Adrenal gland (tissue), 5 donors: ENCODE data around the gene RPTOR.

Source experiments
- POLR2A ChIP-seq, 2 donors: fragments of 450-650 bp; IDR thresholded peaks; one replicate each; pipeline ENCODE4 v1.6.1; 2017; ENCODE audit warnings: antibody characterized with exemption in 2 of 2, mild to moderate bottlenecking in 2 of 2, moderate library complexity in 1 of 2
- TF ChIP-seq, protein P1 (sequence below), 6 experiments: fragments of 450-650 bp in 4 of 6; fragments of 200-600 bp in 2 of 6; sonication (generic) in 1 of 6; IDR thresholded peaks; 1 replicate in 5 of 6; 2 replicates in 1 of 6; pipeline versions ENCODE4 v1.5.1 to v1.8.0; 2016 to 2021; ENCODE audit warnings: antibody characterized with exemption in 6 of 6, mild to moderate bottlenecking in 2 of 6, moderate library complexity in 1 of 6
- donor health status: DM: no; HTN: no; CAD: no.

DNA sequence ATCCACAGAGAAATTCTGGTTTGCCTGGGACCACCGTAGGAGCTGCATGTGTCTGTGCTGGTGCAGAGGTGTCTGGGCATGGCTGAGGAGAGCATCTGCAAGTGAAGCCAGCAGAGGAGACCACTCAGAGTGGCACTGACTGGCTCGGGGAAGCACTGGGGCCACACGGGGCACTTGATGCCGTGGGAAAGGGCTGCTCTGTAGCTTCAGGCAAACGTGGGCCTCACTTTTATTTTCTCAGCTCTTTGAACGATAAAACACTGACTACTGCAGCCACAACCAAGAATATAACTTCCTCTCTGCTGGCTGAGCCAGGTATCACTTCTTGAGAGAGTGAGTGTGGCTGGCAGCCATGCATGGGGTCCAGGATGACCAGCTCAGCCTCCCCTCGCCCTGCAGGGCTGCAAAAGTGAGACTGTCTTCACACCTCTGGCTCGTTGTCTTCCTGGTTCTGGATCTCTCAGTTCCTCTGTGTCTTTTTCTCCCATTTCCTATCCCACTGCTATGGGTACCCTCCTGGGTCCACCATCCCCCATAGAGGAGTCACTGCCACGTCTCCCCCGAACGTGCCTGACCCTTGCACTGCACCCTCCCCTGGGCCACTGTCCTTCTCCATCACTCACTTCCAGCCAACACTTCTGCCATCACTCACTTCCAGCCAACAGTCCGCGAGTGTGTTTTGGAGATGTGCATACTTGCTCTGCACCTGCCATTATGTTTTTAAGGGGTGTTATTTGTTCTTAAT lies 245.6 kb downstream of the RPTOR start:
- TF ChIP-seq, protein P1, sequence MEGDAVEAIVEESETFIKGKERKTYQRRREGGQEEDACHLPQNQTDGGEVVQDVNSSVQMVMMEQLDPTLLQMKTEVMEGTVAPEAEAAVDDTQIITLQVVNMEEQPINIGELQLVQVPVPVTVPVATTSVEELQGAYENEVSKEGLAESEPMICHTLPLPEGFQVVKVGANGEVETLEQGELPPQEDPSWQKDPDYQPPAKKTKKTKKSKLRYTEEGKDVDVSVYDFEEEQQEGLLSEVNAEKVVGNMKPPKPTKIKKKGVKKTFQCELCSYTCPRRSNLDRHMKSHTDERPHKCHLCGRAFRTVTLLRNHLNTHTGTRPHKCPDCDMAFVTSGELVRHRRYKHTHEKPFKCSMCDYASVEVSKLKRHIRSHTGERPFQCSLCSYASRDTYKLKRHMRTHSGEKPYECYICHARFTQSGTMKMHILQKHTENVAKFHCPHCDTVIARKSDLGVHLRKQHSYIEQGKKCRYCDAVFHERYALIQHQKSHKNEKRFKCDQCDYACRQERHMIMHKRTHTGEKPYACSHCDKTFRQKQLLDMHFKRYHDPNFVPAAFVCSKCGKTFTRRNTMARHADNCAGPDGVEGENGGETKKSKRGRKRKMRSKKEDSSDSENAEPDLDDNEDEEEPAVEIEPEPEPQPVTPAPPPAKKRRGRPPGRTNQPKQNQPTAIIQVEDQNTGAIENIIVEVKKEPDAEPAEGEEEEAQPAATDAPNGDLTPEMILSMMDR (IDR thresholded peaks at IDR 0.05): no peak
- TF ChIP-seq POLR2A (IDR thresholded peaks at IDR 0.05): no peak
